Gastrocnemius medialis (tissue), 4 donors: Measurements from ENCODE around the gene LBH. TPM values are rescaled to one million over a fixed set of nuclear protein-coding genes. Genes with fewer than 3 reads are reported as not detected.

Source experiments
- ATAC-seq, 2 donors: fragments of 150-250 bp; one replicate each; pipeline ENCODE4 v1.9.1; 2016
- DNase-seq, 2 donors: peaks; one replicate each; pipeline ENCODE4 v3.0.0-alpha.2; 2019
- H3K27ac ChIP-seq, 4 donors: fragments of 200-600 bp; sonication (generic); 1 replicate in 1 of 4; 2 replicates in 3 of 4; pipeline ENCODE4 v1.5.1; 2016 to 2018; ENCODE audit warnings: mild to moderate bottlenecking in 2 of 4, moderate library complexity in 1 of 4
- H3K27me3 ChIP-seq, 3 donors: fragments of 200-600 bp; sonication (generic) in 2 of 3; 1 replicate in 1 of 3; 2 replicates in 2 of 3; pipeline versions ENCODE4 v1.5.1 to v1.6.0; 2016 to 2019; ENCODE audit warnings: mild to moderate bottlenecking in 1 of 3, moderate library complexity in 1 of 3
- H3K36me3 ChIP-seq, 2 donors: fragments of 200-600 bp; sonication (generic) in 1 of 2; one replicate each; pipeline ENCODE4 v1.5.1; 2017 to 2018
- H3K4me1 ChIP-seq, 2 donors: fragments of 200-600 bp; sonication (generic) in 1 of 2; one replicate each; pipeline ENCODE4 v1.5.1; 2016 to 2017; ENCODE audit warnings: mild to moderate bottlenecking in 2 of 2
- H3K4me3 ChIP-seq, 4 donors: fragments of 200-600 bp; sonication (generic) in 3 of 4; 1 replicate in 1 of 4; 2 replicates in 3 of 4; pipeline ENCODE4 v1.5.1; 2016 to 2019; ENCODE audit warnings: mild to moderate bottlenecking in 2 of 4
- H3K9me3 ChIP-seq, 3 donors: fragments of 200-600 bp; sonication (generic) in 2 of 3; 1 replicate in 1 of 3; 2 replicates in 2 of 3; pipeline ENCODE4 v1.5.1; 2016 to 2019
- POLR2A ChIP-seq, 2 donors: fragments of 450-650 bp; IDR thresholded peaks; one replicate each; pipeline ENCODE4 v1.6.1; 2017; ENCODE audit warnings: antibody characterized with exemption in 2 of 2, mild to moderate bottlenecking in 2 of 2, moderate library complexity in 2 of 2
- in situ Hi-C, 4 donors: fragments of 200-750 bp; cut with MboI; loops; one replicate each; pipeline versions ENCODE4 v1.15.0 to v1.8.0; 2017; ENCODE audit warnings: low sequenced_read_pairs in 4 of 4
- intact Hi-C: fragments of 100-400 bp; cut with DNase I; formaldehyde crosslinking; loops from one replicate; pipeline ENCODE4 v1.15.1; 2023; ENCODE audit warnings: low total_unique reads
- total RNA-seq, 4 donors: library from RNA; depleted of rRNA; stranded (reverse); fragments of >200 nt; gene quantifications; one replicate each; pipeline versions ENCODE4 v1.1.0 to v1.2.3, GENCODE V29; 2016
- TF ChIP-seq, protein P1 (sequence below), 5 experiments: fragments of 450-650 bp in 3 of 5; fragments of 200-600 bp in 2 of 5; sonication (generic) in 2 of 5; IDR thresholded peaks in 4 of 5; conservative IDR thresholded peaks in 1 of 5; 1 replicate in 4 of 5; 2 replicates in 1 of 5; pipeline ENCODE4 v1.5.1; 2016 to 2019; ENCODE audit warnings: antibody characterized with exemption in 5 of 5, mild to moderate bottlenecking in 3 of 5, moderate library complexity in 3 of 5

The LBH gene
- total RNA-seq, 4 donors from 2014 or later = 5.4 to 37.6 (median 12.5) TPM

GRCh38 chr2:30204281-30204680 lies 27.1 kb upstream of the LBH start:
- TF ChIP-seq, protein P1, sequence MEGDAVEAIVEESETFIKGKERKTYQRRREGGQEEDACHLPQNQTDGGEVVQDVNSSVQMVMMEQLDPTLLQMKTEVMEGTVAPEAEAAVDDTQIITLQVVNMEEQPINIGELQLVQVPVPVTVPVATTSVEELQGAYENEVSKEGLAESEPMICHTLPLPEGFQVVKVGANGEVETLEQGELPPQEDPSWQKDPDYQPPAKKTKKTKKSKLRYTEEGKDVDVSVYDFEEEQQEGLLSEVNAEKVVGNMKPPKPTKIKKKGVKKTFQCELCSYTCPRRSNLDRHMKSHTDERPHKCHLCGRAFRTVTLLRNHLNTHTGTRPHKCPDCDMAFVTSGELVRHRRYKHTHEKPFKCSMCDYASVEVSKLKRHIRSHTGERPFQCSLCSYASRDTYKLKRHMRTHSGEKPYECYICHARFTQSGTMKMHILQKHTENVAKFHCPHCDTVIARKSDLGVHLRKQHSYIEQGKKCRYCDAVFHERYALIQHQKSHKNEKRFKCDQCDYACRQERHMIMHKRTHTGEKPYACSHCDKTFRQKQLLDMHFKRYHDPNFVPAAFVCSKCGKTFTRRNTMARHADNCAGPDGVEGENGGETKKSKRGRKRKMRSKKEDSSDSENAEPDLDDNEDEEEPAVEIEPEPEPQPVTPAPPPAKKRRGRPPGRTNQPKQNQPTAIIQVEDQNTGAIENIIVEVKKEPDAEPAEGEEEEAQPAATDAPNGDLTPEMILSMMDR (IDR thresholded peaks at IDR 0.05 in 4 of 5, conservative IDR thresholded peaks at IDR 0.05 in 1 of 5) = no peak
- Histone ChIP-seq H3K9me3 (no peaks in the 10 kb centered on the region), H3K4me3 (no peak overlapping the region), H3K27ac (peak overlapping the region in 3 of 4 donors; percentile 32 to 55 (median 37)), H3K27me3 (no peaks in the 10 kb centered on the region), H3K4me1 (no peaks in the 10 kb centered on the region), H3K36me3 (no peaks in the 10 kb centered on the region)
- in situ Hi-C loops = loop anchor here in 2 of 4 donors (10.0 to 25.0 kb wide), 3 partner anchors 501 to 1133 kb away; no protein-coding TSS in a partner anchor
- DNase-seq (no peak), ATAC-seq (no peak)
- intact Hi-C loops = no loop called here

GRCh38 chr2:30205456-30205855 lies 25.9 kb upstream of the LBH start:
- H3K4me3 ChIP-seq = no peak overlapping the region
- H3K4me1 ChIP-seq = no peaks in the 10 kb centered on the region
- in situ Hi-C loops = loop anchor here (5.0 to 25.0 kb wide), 4 partner anchors 499 to 1132 kb away; no protein-coding TSS in a partner anchor
- TF ChIP-seq, protein P1 (IDR thresholded peaks at IDR 0.05 in 4 of 5, conservative IDR thresholded peaks at IDR 0.05 in 1 of 5) = no peak
- no peak for TF ChIP-seq POLR2A (IDR thresholded peaks at IDR 0.05)
- no peak for DNase-seq
- H3K9me3 ChIP-seq = no peaks in the 10 kb centered on the region
- ATAC-seq = no peak
- intact Hi-C loops = loop anchor here (5.0 kb wide), 2 partner anchors 43 to 487 kb away; no protein-coding TSS in a partner anchor
- H3K27ac ChIP-seq = no peak overlapping the region
- no peaks in the 10 kb centered on the region for H3K27me3 ChIP-seq
- no peaks in the 10 kb centered on the region for H3K36me3 ChIP-seq

DNA sequence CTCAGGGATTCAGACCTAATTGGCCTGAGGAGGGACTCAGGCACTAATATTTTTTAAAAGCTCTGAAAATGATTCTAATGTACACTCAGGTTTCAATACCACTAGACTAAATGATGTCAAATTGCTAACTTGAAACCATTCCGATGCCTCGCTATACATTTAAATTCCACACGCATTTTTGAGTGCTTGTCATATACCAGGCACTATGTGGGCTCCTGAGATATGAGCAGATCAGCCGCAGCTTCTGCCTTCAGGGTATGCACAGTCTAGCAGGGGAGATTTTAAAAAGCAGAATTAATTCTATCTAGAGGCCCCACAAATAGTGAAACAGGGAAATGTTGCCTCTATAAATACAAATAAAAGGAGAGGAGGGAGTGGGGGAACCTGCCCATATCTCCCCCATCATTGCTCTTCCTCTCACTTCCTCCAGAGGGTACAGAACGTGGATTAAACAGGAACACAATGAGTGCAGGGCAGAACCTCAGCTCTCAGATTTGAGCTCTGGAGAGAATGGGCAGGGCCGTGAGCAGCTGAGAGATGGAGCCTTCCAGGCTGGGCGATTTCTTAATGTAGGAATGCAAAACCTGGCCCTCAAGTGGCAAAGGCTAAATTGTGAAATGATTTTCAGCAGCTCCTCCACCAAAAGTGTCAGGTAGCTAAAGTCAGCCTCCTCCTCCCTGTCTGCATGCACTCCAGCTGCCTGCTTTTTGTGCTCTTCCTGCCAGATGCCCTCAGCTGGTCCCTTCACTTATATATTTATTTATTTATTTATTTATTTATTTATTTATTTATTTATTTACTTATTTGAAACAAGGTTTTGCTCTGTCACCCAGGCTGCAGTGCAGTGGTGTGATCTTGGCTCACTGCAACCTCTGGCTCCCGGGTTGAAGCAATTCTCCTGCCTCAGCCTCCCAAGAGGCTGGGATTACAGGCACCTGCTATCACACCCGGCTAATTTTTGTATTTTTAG lies 24.6 kb upstream of the LBH start:
- Histone ChIP-seq H3K27ac (no peak overlapping the region), H3K4me3 (no peak overlapping the region), H3K9me3 (no peaks in the 10 kb centered on the region), H3K27me3 (no peaks in the 10 kb centered on the region), H3K4me1 (no peaks in the 10 kb centered on the region), H3K36me3 (no peaks in the 10 kb centered on the region)
- peak in 1 of 2 donors; percentile 26 for DNase-seq
- ATAC-seq = peak in 1 of 2 donors; percentile 70
- in situ Hi-C loops = loop anchor here (5.0 to 25.0 kb wide), 4 partner anchors 498 to 1131 kb away; no protein-coding TSS in a partner anchor
- TF ChIP-seq, protein P1 (IDR thresholded peaks at IDR 0.05 in 4 of 5, conservative IDR thresholded peaks at IDR 0.05 in 1 of 5) = no peak
- no peak for TF ChIP-seq POLR2A (IDR thresholded peaks at IDR 0.05)
- intact Hi-C loops = loop anchor here (5.0 kb wide), 2 partner anchors 44 to 486 kb away; no protein-coding TSS in a partner anchor

DNA sequence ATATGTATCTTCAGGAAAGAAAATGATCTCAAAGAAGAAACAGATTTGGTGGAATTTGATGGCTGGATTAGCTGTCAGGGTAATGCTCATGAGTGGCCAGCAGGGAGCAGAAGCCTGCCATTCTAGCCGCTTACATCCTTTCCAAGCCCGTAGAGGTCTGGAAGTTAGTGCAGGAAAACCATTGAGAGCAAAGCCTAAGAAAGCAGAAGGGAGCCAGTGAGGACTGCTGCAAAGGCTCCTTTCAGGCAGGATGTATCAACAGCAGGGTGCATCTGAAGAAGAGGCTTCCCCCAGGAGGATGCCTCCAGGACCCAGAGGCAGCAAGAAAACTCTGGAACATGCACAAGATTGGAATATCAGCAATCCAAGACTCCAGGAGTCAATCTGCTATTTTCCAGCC lies 22.9 kb upstream of the LBH start:
- Histone ChIP-seq H3K36me3 (no peaks in the 10 kb centered on the region), H3K4me3 (no peak overlapping the region), H3K27ac (no peak overlapping the region), H3K27me3 (no peaks in the 10 kb centered on the region), H3K4me1 (no peaks in the 10 kb centered on the region), H3K9me3 (no peaks in the 10 kb centered on the region)
- intact Hi-C loops (loop anchor here (1.0 to 5.0 kb wide), 3 partner anchors 46 to 499 kb away; no protein-coding TSS in a partner anchor), in situ Hi-C loops (loop anchor here (5.0 to 25.0 kb wide), 4 partner anchors 496 to 1129 kb away; no protein-coding TSS in a partner anchor)
- TF ChIP-seq, protein P1 (IDR thresholded peaks at IDR 0.05 in 4 of 5, conservative IDR thresholded peaks at IDR 0.05 in 1 of 5) = peak; percentile 79 to 92 (median 82)
- TF ChIP-seq POLR2A (IDR thresholded peaks at IDR 0.05) = no peak
- ATAC-seq = peak; percentile 89
- DNase-seq = peak; percentile 35 to 53
